GM19099 (cell line): ENCODE results near the gene ABCC1.

ENCODE experiments used
- POLR2A ChIP-seq: IDR thresholded peaks from 3 replicates; pipeline ENCODE4 v1.6.1; 2011; ENCODE audit warnings: low read depth; ENCODE audit not compliant: insufficient read length; ENCODE audit errors: extremely low read depth

The ABCC1 gene

GRCh38 chr16:16143038-16143763 lies 193.8 kb downstream of the ABCC1 start:
- TF ChIP-seq POLR2A = no peak

GRCh38 chr16:16143931-16144330 lies 194.5 kb downstream of the ABCC1 start:
- no peak for TF ChIP-seq POLR2A

- TF ChIP-seq POLR2A = no peak
Measured at GRCh38 chr16:16144416-16144815, 195.0 kb downstream of the ABCC1 start.

- no peak for TF ChIP-seq POLR2A
Measured at GRCh38 chr16:16145286-16145685, 195.9 kb downstream of the ABCC1 start.

GRCh38 chr16:16146380-16147315 lies 197.2 kb downstream of the ABCC1 start:
- no peak for TF ChIP-seq POLR2A

- TF ChIP-seq POLR2A = no peak
Measured at GRCh38 chr16:16147316-16147999, 198.0 kb downstream of the ABCC1 start.

GRCh38 chr16:16148755-16149154 lies 199.3 kb downstream of the ABCC1 start:
- no peak for TF ChIP-seq POLR2A

- no peak for TF ChIP-seq POLR2A
Measured at GRCh38 chr16:16149710-16150116, 200.3 kb downstream of the ABCC1 start.

- TF ChIP-seq POLR2A = no peak
Measured at GRCh38 chr16:16150117-16150877, 200.9 kb downstream of the ABCC1 start.

- TF ChIP-seq POLR2A = no peak
Measured at GRCh38 chr16:16150878-16151152, 201.4 kb downstream of the ABCC1 start.

- no peak for TF ChIP-seq POLR2A
Measured at GRCh38 chr16:16151315-16151714, 201.9 kb downstream of the ABCC1 start.

- no peak for TF ChIP-seq POLR2A
Measured at GRCh38 chr16:16154281-16154951, 205.0 kb downstream of the ABCC1 start.

- no peak for TF ChIP-seq POLR2A
Measured at GRCh38 chr16:16155234-16155633, 205.8 kb downstream of the ABCC1 start.

GRCh38 chr16:16157166-16157565 lies 207.8 kb downstream of the ABCC1 start:
- TF ChIP-seq POLR2A = no peak
